Measurements from ENCODE around the gene LOXHD1.

Gene LOXHD1

DNA sequence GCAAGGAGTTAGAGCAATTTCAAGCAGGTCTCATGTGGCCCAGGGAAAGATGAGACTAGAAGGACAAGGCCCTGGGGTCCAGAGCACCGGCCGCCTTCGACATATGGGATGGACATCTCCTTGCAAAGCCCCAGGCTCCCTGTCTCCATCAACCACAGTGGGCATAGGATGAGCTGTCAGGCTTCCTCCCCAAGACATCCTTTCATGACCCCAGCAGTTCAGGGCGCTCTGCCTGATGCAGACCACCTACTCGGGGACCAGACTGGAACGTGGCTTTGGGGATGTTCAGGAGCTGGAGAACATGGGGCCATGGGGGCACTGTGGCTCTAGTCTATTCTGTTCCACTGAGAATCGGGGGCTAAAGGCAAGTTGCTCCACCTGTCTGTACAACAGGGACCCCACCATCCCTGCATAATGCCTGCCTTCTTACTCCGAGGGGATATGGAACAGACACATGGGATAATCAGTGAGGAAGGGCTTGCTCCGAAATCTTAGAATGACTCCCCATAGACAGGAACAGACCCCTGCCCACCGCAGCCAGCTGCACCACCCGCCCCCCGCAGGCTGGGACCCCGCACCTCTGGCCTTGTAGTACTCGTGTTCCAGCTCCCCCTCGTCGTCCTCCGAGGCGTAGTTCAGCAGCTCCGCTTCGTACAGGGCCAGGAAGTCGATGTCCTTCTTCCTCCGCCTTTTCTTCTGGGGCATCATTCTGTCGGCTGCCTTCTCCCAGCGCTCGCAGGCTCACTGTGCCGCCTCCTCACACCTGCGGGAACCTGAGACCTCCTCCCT, 500 bp downstream of the LOXHD1 start:
- DNase-seq (ENCODE audit: insufficient read length, low spot score) (no peak), FAIRE-seq (no peak)
- no peak for TF ChIP-seq POLR2A (IDR thresholded peaks at IDR 0.05; ENCODE audit: low read depth, low read length)

DNA sequence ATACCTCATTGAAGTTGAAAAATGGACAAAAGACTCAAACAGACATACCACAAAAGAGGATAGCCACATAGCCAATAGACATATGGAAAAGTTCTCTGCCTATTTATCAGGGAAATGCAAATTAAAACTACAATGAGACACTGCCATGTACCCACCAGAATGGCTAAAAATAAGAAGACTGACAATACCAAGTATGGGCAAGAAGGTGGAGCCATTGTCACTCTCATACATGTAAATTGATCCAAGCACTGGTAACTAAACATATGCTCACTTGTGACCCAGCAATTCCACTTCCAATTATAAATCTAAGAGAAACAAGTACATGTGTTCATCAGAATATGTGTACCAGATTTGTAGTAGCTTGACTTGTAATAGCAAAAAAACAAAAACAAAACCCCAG, 4.6 kb downstream of the LOXHD1 start:
- no peak for TF ChIP-seq POLR2A (IDR thresholded peaks at IDR 0.05; ENCODE audit: low read depth, low read length)
- DNase-seq (ENCODE audit: insufficient read length, low spot score), result no peak
- no peak for FAIRE-seq

- TF ChIP-seq POLR2A (IDR thresholded peaks at IDR 0.05; ENCODE audit: low read depth, low read length), result no peak
- no peak for FAIRE-seq
- no peak for DNase-seq (ENCODE audit: insufficient read length, low spot score)
Observed at GRCh38 chr18:46650681-46651080, 6.3 kb downstream of the LOXHD1 start.

DNA sequence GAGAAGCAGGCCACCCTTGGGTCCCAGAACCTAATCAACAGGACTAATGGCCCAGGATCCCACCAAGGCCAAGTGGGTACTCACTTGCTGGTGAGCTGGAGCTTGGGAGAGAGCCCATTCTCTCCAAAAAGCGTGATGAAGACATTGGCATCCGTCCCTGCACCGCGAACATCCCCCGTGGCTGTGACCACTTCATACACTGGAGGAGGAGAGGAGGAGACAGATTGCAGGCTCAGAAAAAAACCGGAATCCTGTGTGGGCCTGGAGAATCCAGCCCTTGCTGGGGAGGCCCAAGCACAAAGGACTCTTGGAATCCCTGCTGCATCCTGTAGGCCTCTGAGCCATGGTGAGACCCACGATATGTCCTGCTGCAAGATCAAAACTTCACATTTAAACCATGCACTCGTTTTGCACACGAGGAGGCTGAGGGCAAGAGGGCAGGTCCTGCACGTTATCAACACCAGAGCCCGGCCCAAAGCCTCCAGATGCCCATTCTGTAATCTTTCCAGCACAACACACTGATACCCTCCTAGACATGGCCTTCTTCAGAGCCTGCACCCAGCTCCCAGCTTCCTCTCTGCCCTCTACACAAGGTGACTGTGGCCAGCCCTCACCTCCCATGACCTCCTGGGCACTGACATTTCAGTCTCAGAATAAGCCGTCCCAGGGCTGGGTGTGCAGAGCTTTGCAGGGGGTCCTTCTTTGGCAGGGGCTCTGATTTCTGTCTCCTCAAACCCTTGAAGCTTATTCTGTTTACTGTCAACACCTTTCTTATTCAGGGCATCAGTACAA, 7.8 kb downstream of the LOXHD1 start:
- DNase-seq (ENCODE audit: insufficient read length, low spot score), result no peak
- FAIRE-seq, result no peak
- no peak for TF ChIP-seq POLR2A (IDR thresholded peaks at IDR 0.05; ENCODE audit: low read depth, low read length)

GRCh38 chr18:46646468-46646867, 10.6 kb downstream of the LOXHD1 start:
- no peak for TF ChIP-seq POLR2A (IDR thresholded peaks at IDR 0.05; ENCODE audit: low read depth, low read length)
- DNase-seq (ENCODE audit: insufficient read length, low spot score), result no peak

DNA sequence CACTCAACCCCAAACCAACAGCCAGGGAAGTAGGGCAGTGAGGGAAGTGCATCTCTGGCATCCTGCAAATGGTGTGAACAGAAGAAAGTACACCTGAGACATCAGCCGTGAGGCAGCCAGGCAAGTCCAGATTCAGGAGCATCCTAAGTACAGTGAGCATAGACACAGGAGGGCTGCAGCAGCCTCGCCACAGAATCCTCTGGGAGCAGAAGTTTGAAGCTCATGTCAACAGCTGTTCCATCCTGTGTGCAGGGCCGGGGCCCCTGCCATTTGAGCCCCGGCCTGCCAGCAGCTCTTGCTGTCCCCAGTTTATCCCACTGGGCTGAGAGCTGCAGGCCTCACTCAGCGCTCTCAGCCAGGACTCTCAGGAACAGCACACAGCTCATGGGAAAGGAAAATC, 14.5 kb downstream of the LOXHD1 start:
- no peak for FAIRE-seq
- no peak for TF ChIP-seq POLR2A (IDR thresholded peaks at IDR 0.05; ENCODE audit: low read depth, low read length)
- no peak for DNase-seq (ENCODE audit: insufficient read length, low spot score)

More at GRCh38 chr18:46646468-46646867, 10.6 kb downstream of the LOXHD1 start:
- FAIRE-seq, result no peak

GRCh38 chr18:46641917-46642316, 15.1 kb downstream of the LOXHD1 start:
- FAIRE-seq (no peak), DNase-seq (ENCODE audit: insufficient read length, low spot score) (no peak)
- TF ChIP-seq POLR2A (IDR thresholded peaks at IDR 0.05; ENCODE audit: low read depth, low read length), result no peak

GRCh38 chr18:46639386-46639785, 17.6 kb downstream of the LOXHD1 start:
- no peak for DNase-seq (ENCODE audit: insufficient read length, low spot score)
- TF ChIP-seq POLR2A (IDR thresholded peaks at IDR 0.05; ENCODE audit: low read depth, low read length), result no peak
- no peak for FAIRE-seq

DNA sequence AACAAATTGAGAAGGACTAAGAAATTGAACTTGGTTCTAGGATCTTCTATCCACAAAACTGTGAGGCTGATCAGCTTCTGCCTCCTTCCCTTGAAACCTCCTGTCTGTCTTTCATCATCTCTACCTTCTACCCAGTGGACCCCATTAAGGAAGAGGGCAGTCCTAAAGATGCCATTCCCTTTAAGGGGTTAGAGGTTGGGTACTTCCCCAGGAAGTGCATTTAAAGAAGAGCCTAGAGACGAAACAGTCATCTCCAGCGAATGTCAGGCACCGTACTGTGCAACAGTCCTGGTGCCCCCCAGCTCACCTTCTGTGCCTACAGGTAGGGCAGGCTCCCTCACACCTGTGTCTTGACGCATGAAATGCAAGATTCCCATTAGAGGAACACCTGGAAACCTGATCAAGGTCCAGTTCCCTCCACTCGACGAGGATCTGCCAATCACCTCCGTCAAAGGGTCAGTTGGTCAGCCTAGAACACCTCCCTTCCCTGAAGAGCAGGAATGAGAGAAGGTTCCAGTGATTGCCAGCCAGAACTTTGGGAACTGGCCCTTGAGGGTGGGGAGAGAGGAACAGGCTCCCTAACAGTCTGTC, 20.9 kb downstream of the LOXHD1 start:
- no peak for TF ChIP-seq POLR2A (IDR thresholded peaks at IDR 0.05; ENCODE audit: low read depth, low read length)
- DNase-seq (ENCODE audit: insufficient read length, low spot score) (no peak), FAIRE-seq (no peak)

DNA sequence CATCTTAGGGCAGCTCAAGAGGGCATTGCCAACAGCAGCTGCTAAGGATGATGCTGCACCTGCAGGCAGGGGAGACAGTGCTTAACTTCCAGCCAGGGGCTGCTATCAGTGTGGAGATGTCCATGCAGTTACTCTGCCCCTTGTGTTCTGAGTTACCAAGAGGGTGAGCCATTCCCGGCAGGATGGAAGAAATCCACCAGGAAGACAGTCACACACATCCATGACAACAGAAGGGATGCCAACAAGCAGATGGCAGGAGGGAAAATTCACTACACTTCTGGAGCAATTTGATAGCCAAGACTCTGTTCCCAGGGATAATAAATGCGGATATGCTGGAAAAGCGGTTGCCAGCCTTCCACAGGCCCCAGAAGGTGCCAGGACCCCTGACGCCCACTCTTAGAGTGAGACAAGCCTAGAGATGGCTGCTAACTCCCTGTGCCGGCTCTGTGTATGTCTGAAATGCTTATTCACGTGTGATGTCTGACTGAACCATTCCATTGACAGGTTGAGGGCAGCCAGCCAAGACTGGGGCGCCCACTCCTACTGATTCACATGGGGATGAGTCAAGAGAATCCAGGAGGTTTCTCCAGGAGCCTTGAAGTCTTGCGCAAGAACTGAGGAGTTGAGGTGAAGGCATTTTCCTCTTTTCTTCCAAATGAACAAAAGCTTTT, 24.5 kb downstream of the LOXHD1 start:
- DNase-seq (ENCODE audit: insufficient read length, low spot score), result no peak
- no peak for FAIRE-seq
- no peak for TF ChIP-seq POLR2A (IDR thresholded peaks at IDR 0.05; ENCODE audit: low read depth, low read length)

- no peak for TF ChIP-seq POLR2A (IDR thresholded peaks at IDR 0.05; ENCODE audit: low read depth, low read length)
- no peak for FAIRE-seq
- DNase-seq (ENCODE audit: insufficient read length, low spot score), result no peak
Observed at GRCh38 chr18:46630991-46631390, 26.0 kb downstream of the LOXHD1 start.

DNA sequence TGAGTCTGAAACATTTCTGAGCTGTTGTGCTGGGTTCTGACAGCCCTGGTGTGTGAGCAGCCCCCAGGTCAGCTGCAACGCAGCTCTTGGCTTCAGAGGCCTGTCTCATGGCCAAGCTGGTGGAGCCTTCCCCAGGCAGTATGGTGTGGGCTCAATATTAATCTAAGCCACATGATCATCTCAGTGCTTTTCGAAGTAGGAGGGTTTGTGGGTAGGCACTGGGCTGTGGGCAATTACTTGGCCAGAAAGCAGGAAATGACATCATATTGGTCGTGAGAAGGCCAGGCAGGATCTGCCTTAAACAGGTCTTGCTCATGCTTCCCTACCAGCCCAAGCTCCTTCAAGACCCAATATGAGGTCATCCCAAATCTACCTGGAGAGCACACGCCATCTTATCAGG, 26.9 kb downstream of the LOXHD1 start:
- no peak for FAIRE-seq
- no peak for DNase-seq (ENCODE audit: insufficient read length, low spot score)
- TF ChIP-seq POLR2A (IDR thresholded peaks at IDR 0.05; ENCODE audit: low read depth, low read length), result no peak

DNA sequence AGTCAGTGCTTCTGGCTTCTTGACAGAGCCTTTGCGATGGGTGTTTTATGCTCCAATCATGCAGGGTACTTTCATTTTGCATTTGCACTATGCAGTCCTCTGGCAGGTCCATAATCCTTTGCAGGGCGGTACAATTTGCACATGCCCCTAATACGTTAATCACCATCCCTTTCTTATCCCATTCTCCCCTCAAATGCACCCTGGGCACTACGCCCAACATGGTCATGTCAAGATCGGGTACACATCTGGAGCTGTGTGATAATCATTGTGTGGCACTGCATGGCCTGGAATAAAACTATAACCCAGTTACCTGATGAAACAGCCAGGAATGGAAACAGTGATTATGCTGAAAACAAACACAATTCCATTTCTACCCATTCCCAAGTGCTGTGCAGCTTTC, 27.7 kb downstream of the LOXHD1 start:
- FAIRE-seq (no peak), DNase-seq (ENCODE audit: insufficient read length, low spot score) (no peak)
- no peak for TF ChIP-seq POLR2A (IDR thresholded peaks at IDR 0.05; ENCODE audit: low read depth, low read length)

DNA sequence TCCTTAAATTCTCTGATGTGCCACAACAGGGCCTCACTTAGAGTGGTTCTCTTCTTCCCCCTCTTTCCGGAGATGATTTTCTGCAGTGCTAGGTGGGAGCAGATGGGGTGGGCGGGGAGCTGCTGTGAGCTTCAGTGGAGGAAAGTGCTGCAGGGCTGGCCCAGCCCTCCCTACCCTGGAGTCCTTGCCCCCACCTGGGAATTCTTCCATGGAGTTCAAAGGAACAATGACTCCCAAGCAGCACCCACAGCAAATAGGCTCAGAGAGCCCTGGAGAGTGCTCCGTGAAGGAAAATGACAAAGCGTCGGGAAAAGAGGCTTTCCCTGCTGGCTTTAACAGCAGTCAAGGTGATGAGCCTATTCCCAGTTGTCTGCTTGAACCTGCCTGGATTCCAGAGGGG, 28.8 kb downstream of the LOXHD1 start:
- FAIRE-seq (no peak), DNase-seq (ENCODE audit: insufficient read length, low spot score) (no peak)
- TF ChIP-seq POLR2A (IDR thresholded peaks at IDR 0.05; ENCODE audit: low read depth, low read length), result no peak
